HEK293T (cell line): ENCODE measurements around the gene FAM3C.

ENCODE experiments used
- CTCF ChIA-PET: fragments of 350-600 bp; formaldehyde crosslinking; extraction: SDS; loops from one replicate; lab custom pipeline; 2021; ENCODE audit warnings: antibody characterized with exemption, inconsistent platforms; lab: Yijun Ruan, JAX
- POLR2A ChIA-PET: fragments of 350-600 bp; formaldehyde crosslinking; extraction: SDS; loops from one replicate; lab custom pipeline; 2020; ENCODE audit warnings: antibody characterized with exemption, inconsistent platforms; lab: Yijun Ruan, JAX
- DNase-seq: peaks from one replicate; pipeline ENCODE4 v3.0.0; 2012; ENCODE audit warnings: mixed read lengths; ENCODE audit errors: extremely low spot score
- ARNT ChIP-seq: fragments of 450-650 bp; IDR thresholded peaks from 2 replicates; pipeline ENCODE4 v1.6.1; 2017; ENCODE audit warnings: mild to moderate bottlenecking
- BHLHE40 ChIP-seq: fragments of 450-650 bp; IDR thresholded peaks from 2 replicates; pipeline ENCODE4 v1.6.1; 2016; ENCODE audit warnings: mild to moderate bottlenecking, moderate library complexity, borderline replicate concordance
- CTBP1 ChIP-seq: fragments of 450-650 bp; IDR thresholded peaks from 2 replicates; pipeline ENCODE4 v1.6.1; 2016; ENCODE audit warnings: borderline replicate concordance
- ELF4 ChIP-seq: fragments of 450-650 bp; IDR thresholded peaks from 2 replicates; pipeline ENCODE4 v1.6.1; 2017; ENCODE audit warnings: antibody characterized with exemption
- FOXA1 ChIP-seq: fragments of 450-650 bp; IDR thresholded peaks from 2 replicates; pipeline ENCODE4 v1.6.1; 2016; ENCODE audit warnings: mild to moderate bottlenecking
- FOXK2 ChIP-seq: fragments of 450-650 bp; IDR thresholded peaks from 2 replicates; pipeline ENCODE4 v1.6.1; 2016; ENCODE audit warnings: mild to moderate bottlenecking
- FOXM1 ChIP-seq: fragments of 450-650 bp; IDR thresholded peaks from 2 replicates; pipeline ENCODE4 v1.6.1; 2017; ENCODE audit warnings: mild to moderate bottlenecking, borderline replicate concordance
- HDGF ChIP-seq: fragments of 450-650 bp; IDR thresholded peaks from 2 replicates; pipeline ENCODE4 v1.6.1; 2017; ENCODE audit warnings: antibody characterized with exemption, borderline replicate concordance
- L3MBTL2 ChIP-seq: fragments of 450-650 bp; conservative IDR thresholded peaks from 2 replicates; pipeline ENCODE4 v1.6.1; 2016; ENCODE audit warnings: mild to moderate bottlenecking
- LEF1 ChIP-seq: fragments of 450-650 bp; IDR thresholded peaks from 2 replicates; pipeline ENCODE4 v1.6.1; 2017; ENCODE audit warnings: mild to moderate bottlenecking, borderline replicate concordance
- NFRKB ChIP-seq: fragments of 450-650 bp; IDR thresholded peaks from 2 replicates; pipeline ENCODE4 v1.6.1; 2016; ENCODE audit warnings: mild to moderate bottlenecking, moderate library complexity
- SP1 ChIP-seq: fragments of 450-650 bp; IDR thresholded peaks from 2 replicates; pipeline ENCODE4 v1.6.1; 2017
- SUZ12 ChIP-seq: fragments of 450-650 bp; IDR thresholded peaks from 2 replicates; pipeline ENCODE4 v1.6.1; 2016; ENCODE audit warnings: mild to moderate bottlenecking
- TARDBP ChIP-seq: fragments of 450-650 bp; IDR thresholded peaks from 2 replicates; pipeline ENCODE4 v1.6.1; 2016
- ZNF384 ChIP-seq: fragments of 450-650 bp; IDR thresholded peaks from 2 replicates; pipeline ENCODE4 v1.6.1; 2016
- TF ChIP-seq, protein P1 (sequence below): fragments of 450-650 bp; IDR thresholded peaks from 2 replicates; pipeline ENCODE4 v1.6.1; 2016

Gene FAM3C

DNA sequence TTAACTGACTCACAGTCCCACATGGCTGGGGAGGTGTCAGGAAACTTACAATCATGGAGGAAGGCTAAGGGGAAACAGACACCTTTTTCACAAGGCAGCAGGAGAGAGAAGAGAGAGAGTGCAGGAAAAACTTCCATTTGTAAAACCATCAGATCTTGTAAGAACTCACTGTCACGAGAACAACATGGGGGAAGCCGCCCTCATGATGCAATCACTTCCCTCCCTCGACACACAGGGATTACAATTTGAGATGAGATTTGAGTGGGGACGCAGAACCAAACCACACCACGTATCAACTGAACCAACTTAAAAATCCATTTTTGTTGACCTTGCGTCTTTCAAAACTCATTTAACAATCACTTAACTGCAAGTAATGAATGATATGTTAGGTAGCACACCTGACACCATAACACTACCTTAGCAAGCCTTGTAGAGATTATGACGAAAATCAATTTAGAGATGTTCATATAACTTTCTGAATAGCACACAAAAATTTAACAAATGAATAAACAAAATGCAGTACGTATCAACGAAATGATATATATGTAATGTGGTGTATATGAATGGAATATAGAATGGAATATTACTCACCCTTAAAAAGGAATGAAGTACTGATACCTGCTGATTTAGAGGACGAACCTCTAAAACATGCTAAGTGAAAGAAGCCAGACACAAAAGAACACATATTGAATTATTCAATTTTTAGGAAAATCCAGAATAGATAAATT lies 3.7 kb downstream of the FAM3C start:
- CTCF ChIA-PET, result no interaction called here
- TF ChIP-seq FOXK2, result no peak
- TF ChIP-seq ZNF384, result no peak
- no peak for TF ChIP-seq NFRKB
- TF ChIP-seq HDGF, result no peak
- no peak for TF ChIP-seq FOXM1
- no peak for TF ChIP-seq TARDBP
- no peak for TF ChIP-seq ELF4
- TF ChIP-seq ARNT, result no peak
- TF ChIP-seq SUZ12, result no peak
- TF ChIP-seq FOXA1, result no peak
- TF ChIP-seq SP1, result no peak
- no peak for TF ChIP-seq LEF1
- POLR2A ChIA-PET, result no interaction called here
- no peak for DNase-seq

DNA sequence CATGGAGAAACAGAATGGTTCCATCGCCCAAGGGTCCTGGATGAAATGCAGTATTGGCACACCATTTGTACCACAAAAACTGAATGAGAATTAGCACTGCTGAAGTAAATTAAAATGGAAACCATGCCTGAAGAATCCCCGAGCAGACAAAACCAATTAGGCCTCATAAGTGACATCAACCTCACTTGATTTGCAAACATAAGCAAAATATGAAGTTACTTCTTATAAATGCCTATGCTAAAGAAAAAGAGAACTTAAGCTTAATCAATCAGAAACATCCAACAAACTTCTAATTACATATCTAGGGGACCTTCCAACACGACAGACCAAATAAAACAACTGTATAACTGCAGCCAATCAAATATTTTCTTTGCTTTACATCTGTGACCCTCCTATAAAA lies 4.4 kb downstream of the FAM3C start:
- POLR2A ChIA-PET, result no interaction called here
- CTCF ChIA-PET, result no interaction called here
- no peak for DNase-seq
- TF ChIP-seq BHLHE40 (no peak), NFRKB (no peak), ZNF384 (no peak), ELF4 (no peak), FOXM1 (no peak), FOXA1 (no peak), LEF1 (no peak), L3MBTL2 (no peak), SP1 (no peak), FOXK2 (no peak), SUZ12 (no peak), CTBP1 (no peak), TARDBP (no peak), ARNT (no peak), HDGF (no peak)
- TF ChIP-seq, protein P1, sequence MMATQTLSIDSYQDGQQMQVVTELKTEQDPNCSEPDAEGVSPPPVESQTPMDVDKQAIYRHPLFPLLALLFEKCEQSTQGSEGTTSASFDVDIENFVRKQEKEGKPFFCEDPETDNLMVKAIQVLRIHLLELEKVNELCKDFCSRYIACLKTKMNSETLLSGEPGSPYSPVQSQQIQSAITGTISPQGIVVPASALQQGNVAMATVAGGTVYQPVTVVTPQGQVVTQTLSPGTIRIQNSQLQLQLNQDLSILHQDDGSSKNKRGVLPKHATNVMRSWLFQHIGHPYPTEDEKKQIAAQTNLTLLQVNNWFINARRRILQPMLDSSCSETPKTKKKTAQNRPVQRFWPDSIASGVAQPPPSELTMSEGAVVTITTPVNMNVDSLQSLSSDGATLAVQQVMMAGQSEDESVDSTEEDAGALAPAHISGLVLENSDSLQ, result no peak

DNA sequence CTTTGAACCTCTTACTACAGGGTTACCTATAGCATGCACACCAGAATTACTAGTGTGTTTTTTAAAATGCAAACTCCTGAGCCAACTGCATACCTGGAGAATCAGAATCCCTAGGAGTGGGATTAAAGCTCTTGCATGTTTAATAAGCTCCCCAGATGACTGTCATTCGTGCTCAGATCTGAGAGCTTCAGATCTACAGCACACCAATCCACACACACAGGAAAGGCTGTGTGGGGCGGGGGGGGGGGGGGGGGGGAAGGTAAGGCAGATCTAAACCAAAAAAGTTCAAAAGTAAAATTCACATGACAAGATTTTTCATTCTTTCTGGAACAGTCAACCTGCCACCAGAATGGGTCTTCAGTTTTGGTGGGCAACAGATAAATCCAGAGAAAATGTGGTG lies 5.5 kb downstream of the FAM3C start:
- ChIA-PET POLR2A (no interaction called here), CTCF (interaction anchor here (0.6 kb wide), 1 partner anchor 14 kb away, joined by 3 read pairs; no protein-coding TSS in a partner anchor)
- no peak for DNase-seq
- no peak for TF ChIP-seq L3MBTL2
- TF ChIP-seq SUZ12, result no peak
- no peak for TF ChIP-seq NFRKB
- TF ChIP-seq HDGF, result no peak
- TF ChIP-seq ELF4, result no peak
- TF ChIP-seq CTBP1, result no peak
- TF ChIP-seq TARDBP, result no peak
- TF ChIP-seq ARNT, result no peak
- TF ChIP-seq ZNF384, result no peak
- TF ChIP-seq LEF1, result no peak
- no peak for TF ChIP-seq FOXA1
- TF ChIP-seq FOXM1, result no peak
- no peak for TF ChIP-seq SP1
- TF ChIP-seq, protein P1, result no peak
- TF ChIP-seq BHLHE40, result no peak
- no peak for TF ChIP-seq FOXK2

DNA sequence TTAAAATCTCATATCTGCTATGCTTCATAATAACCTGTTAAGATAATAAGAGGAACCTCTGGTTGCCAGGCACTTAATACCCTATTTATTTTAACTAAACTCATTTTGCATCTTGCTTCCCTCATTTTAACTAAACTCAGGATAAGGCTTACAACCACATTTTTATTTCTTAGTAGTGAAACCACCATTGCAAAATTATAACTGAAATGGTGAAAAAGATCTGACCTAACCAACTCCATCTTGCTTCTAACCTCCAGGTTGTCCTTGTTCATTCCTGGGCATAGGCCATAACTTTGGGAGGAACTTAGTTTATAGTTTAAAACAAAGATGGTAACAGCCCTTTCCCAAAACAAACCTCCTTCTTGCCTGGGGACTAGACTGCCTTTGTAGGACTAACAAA lies 6.0 kb downstream of the FAM3C start:
- CTCF ChIA-PET, result no interaction called here
- TF ChIP-seq L3MBTL2 (no peak), FOXM1 (no peak), ELF4 (no peak), SP1 (no peak), SUZ12 (no peak), NFRKB (no peak)
- POLR2A ChIA-PET, result no interaction called here
- no peak for DNase-seq

DNA sequence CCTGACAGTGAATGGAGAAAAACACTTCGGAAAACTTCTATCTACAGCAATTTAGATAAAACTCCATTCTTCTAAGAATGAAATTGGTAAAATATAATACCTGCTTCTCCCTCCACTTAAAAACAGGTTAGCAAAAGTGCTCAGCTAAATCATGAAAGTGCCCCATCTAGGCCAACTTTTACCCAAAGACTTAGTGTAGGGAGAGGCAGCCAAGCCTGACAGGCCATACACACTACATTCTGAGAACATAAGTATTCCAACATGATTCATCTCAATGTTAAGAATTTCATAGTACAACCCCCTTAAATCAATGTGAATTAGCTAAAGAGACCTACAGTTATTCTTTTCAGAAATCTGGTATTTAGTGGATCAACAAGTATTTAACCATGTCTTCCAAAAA lies 7.2 kb downstream of the FAM3C start:
- ChIA-PET CTCF (no interaction called here), POLR2A (no interaction called here)
- TF ChIP-seq FOXA1 (no peak), NFRKB (no peak), ARNT (no peak), ELF4 (no peak), TARDBP (no peak), SUZ12 (no peak), L3MBTL2 (no peak), HDGF (no peak), CTBP1 (no peak), ZNF384 (no peak)
- TF ChIP-seq, protein P1, result no peak
- DNase-seq, result no peak

DNA sequence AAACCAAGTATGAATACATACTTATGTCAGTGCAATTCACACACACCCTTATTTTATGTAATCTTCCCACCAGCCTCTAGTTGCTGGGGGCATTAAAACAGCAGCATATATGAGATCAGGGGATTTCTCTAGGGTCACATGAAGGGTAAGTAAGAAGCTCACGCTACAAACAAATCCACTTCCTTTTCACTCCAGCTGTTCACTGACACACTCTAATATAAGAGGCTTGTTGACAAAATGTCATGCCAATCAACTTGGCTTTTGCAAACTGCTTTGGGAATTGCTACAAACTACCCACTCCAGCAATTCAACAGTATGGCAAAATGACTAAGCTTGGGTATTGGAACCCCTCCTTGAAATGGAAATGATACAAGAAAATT lies 10.3 kb downstream of the FAM3C start:
- ChIA-PET CTCF (no interaction called here), POLR2A (no interaction called here)
- TF ChIP-seq, protein P1, result peak; percentile 29; the same call in 1 of the 2 replicates
- TF ChIP-seq L3MBTL2 (no peak), TARDBP (no peak)
- DNase-seq, result no peak
